Fibroblast of upper back skin (primary cell): Measurements from ENCODE around the gene FPR1.

ENCODE experiments used
- DNase-seq: peaks from one replicate; pipeline ENCODE4 v3.0.0-alpha.2; 2013

Gene FPR1, protein sequence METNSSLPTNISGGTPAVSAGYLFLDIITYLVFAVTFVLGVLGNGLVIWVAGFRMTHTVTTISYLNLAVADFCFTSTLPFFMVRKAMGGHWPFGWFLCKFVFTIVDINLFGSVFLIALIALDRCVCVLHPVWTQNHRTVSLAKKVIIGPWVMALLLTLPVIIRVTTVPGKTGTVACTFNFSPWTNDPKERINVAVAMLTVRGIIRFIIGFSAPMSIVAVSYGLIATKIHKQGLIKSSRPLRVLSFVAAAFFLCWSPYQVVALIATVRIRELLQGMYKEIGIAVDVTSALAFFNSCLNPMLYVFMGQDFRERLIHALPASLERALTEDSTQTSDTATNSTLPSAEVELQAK

DNA sequence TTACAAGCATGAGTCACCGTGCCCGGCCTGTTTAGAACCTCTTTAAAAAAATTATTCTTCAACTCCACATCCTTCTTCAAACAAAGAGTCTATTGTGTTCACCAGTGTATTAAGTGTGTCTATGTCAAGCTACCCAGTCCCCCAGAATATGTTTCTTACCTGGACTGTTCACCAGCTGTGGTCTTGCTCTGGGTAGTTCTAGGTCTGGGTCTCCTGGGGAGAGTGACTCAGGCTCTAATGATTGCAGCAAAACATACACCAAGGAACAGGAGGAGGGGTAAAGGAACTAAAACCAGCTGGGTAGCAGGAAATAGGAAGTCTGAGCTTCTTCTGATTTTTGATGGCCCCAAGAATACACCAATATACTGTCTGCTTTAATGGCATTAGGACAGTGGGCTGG is at the start of gene FPR1:
Gene FPR1, minus strand, starts transcription at position 224 of the 400 bp plus-strand sequence. CDS start 4,884 bp downstream, outside the sequence.
- DNase-seq = peak; percentile 71

DNA sequence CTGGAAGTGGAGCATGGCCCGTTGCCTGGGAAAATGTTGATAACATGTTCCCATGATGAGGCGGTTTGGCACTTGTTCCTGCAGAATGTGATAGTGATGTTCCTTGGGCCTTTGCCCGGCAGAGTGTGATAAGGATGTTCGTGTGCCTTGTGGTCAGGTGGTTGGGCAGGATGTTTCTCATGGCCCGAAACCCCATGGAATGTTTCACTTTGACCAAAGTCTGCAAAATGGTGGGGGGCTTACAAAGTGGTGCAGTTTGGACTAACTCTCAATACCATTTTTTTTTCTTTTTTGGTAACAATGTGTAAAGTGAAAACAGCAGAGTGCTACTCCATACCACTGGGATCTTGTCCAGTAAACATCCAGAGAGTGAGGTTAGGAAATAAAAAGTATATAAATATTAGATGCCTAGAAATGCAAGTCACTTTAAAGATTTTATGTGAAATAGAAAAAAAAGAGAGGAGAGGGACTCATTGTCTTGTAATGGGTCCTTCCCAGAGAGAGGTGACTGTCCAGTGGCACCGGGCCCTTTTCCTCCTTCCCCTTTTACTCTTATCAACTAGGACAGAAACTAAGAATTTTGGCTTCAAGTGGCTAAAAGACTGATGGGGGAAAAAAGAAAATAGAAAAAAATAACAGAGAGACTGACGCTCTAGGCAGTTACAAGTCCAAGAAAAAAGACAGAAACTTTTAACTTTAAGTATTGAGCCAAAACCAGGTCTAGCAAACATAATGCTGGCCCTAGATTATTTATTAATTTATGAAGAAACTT is 49.0 kb upstream of the FPR1 start:
- peak; percentile 67 for DNase-seq

- DNase-seq = no peak
Observed at GRCh38 chr19:51799774-51800472, 48.2 kb upstream of the FPR1 start.

DNA sequence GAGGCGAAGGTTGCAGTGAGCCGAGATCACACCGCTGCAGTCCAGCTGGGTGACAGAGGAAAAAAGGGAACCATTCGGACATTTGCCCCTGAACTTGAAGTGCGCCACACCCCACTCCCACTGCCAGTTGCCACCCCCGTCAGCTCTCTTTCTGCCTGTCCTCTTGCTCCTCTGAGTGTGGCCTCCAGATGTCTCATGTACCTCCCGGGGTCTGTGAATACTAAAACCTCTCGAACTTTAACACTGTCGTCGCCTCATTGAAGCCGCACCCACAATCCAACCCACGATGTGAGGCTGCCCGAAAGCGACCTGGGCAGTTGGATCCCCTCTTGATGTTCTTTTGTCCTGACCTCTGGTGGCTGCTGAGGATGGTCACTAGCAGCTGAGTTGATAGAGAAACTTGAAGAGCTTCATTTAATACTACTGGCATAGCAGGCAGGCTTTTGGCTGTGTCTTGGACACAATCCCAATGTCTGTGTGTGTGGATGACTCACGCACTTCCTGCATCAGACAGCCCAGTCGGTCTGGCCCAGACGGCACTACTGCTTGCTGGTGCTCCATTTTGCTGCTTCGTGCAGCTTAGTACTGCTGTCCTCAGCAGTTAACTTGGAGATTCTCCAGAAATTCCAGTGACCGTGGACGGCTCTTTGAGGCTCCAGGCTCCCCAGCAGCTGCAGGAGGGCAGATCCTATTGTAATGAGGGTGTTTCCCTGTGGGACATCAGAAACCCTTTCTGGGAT is 47.5 kb upstream of the FPR1 start:
- peak; percentile 99 for DNase-seq

DNA sequence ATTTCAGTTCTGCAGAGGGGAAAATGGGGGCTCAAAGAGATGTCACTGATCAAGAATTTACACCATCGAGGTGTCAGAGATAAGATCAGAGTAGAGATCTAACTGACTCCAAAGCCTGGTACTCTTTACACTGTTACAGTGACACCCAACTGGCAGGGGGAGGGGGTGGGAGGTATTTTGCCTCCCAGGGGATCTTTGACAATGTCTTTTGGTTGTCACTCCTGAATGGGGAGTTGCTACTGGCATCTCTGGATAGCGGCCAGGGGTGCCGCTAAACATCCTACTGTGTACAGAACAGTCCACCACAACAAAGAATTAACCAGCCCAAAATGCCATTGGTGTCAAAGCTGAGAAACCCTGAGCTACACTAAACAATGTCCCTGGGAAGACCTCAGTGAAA is 46.4 kb upstream of the FPR1 start:
- no peak for DNase-seq

DNA sequence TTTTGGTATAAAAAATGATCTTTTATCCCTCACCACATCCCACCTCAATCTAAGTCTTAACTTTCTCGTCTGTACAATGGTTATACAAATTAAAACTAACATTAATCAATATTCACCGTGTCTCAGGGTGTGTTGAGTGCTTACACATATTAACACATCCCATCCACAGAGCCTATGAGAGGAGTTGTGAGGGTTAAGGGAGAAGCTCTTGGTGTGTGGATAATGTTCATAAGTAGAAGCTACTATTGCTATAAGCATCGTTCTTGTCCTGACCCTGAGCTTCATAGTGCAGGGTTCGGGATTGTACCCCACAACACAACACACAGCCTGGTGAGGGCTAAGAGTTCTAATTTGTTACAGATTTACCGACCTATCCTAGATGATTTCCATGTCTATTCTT is 45.8 kb upstream of the FPR1 start:
- no peak for DNase-seq

DNA sequence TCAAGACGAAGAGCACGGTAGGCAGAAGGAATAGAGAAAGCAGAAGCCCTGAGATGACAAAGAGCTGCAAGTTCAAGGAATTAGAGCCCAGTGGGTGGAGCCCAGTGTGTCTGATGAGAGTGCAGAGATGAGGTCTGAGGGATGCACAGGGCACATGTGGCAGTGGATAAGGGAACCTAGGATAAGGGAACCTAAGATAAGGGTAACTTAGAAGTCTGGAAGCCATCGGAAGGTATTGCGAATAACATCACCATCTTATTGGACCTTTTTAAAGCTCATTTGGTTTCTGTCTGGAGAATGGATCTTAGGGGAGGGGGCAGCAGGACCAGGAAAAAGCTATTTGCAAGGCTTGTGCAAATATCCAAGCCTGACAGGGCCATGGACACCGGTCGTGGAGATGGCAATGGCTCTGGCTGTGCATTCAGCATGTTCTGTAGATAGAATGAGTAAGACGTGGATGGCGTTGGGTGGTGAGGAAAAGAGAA is 44.6 kb upstream of the FPR1 start:
- no peak for DNase-seq

DNA sequence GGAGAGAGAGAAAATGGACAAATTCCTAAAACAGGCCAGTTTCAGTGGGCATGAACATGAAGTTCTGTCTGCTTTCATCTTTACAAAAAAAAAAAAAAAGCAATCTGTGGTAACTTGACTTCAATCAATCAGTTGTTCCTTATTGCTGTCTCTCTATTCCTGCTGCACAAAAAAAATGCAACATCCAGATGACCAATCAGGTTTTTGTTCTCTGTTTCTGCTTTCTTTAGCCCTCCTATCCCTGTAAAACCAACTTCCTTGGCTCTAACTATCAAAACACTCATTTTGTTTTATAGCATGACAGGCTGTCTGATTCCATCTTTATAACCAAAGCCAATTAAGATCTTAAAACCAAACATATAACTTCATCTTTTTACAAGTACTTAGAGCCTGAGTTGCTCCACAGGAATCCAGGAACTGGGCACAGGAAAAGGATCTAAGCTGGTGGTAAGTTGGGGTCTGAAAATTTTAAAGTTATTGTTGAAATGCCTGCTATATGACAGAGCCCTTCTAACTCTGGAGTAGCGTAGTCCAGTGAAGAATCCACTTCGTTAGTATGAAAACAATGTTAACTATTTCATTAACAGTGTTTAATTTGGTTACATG is 43.3 kb upstream of the FPR1 start, which contains the start of gene FPR3:
Gene FPR3, plus strand, starts transcription at position 273 of the 606 bp plus-strand sequence. CDS start 28,592 bp downstream, outside the sequence.
- peak; percentile 32 for DNase-seq

DNA sequence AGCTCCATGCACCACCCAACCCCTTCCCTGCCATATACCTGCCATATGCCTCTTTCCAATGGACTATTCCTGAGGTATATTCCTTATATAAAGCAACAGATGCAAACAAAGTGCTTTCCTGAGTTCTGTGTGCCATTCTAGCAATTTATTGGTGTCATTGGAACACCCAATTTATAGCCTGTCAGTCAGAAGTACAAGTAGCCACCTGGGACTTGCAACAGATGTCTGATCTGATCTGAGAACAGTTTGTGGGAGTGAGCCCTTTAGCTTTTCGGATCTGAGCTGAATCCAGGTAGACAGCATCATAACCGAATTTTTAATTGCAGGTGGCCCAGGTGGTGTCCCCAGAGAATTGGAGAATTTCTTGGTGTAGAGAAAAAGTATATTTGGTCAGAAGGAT is 42.3 kb upstream of the FPR1 start:
- DNase-seq = no peak

GRCh38 chr19:51792932-51793331 is 41.3 kb upstream of the FPR1 start:
- no peak for DNase-seq

GRCh38 chr19:51789061-51789795 is 37.5 kb upstream of the FPR1 start:
- DNase-seq = peak; percentile 12

- DNase-seq = no peak
Observed at GRCh38 chr19:51788029-51788428, 36.4 kb upstream of the FPR1 start.

GRCh38 chr19:51786646-51787494 is 35.2 kb upstream of the FPR1 start:
- DNase-seq = no peak

- DNase-seq = peak; percentile 72
Observed at GRCh38 chr19:51784922-51785690, 33.4 kb upstream of the FPR1 start.

DNA sequence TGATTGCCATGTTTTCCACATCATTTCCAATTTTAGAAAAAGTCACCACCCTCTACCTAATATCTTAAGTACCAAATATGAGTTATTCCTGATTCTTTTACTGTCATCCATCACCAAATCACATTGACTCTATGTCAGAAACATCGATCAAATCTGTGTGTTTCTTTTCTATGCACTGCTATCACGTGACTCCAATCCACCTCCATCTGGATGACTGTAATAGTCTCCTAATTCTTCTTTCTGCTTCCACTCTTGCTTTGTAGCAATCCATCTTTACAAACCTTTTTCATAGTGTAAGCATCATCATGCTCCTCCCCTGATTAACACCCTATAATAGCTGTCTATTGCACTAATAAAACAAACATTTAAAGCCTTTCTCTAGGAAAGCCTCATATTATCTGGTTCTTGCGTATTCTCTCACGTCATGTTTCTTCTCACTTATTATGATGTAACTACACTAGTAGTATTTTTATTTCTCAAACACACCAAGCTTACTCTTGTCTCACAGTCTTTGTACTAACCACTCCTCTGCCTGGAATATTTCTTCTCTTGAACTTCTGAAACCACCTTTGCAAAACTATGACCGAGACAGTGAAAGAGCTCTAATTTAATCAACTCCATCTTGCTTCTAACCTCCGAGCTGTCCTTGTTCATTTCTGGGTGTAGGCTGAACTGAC is 32.6 kb upstream of the FPR1 start:
- DNase-seq = no peak

DNA sequence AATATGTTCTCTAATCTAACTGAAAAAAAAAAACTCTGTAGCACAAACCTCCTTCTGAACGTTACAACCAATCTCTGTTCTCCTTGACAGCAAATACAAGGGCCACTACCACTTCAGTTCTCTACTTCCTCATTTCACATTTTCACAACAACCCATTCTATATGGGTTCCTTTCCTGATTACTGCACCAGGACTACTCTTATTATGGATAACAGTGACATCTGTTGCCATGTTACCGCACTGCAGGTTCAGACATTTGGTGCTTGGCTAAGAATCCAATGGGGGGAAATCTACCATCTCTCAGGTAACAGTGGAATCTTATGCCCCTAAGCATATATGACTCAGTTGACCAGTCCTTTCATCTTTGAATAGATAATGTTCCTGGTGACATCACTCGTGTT is 31.7 kb upstream of the FPR1 start:
- DNase-seq = peak; percentile 37

GRCh38 chr19:51781999-51782398 is 30.3 kb upstream of the FPR1 start:
- no peak for DNase-seq

GRCh38 chr19:51780270-51780669 is 28.6 kb upstream of the FPR1 start:
- DNase-seq = no peak

DNA sequence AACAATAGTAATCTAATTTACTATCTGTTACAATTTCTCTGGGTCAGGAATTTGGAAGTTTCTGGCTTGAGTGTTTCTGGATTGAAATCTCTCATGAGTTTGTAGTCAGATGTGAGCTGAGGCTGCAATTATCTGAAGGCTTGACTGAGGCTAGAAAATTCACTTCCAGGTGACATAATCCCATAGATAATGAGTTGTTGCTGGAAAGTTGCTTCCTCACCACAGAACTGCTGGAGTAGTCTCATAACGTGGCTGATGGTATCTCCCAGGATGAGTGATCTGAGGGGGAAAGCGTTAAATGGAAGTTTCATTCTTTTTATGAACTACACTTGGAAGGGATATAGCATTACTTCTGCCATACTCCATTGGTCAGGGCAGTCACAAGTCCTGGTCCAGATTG is 28.0 kb upstream of the FPR1 start:
- DNase-seq = no peak
